Uterus (tissue), 2 donors: ENCODE data around the gene APCDD1.

Experiments
- CTCF ChIP-seq, 4 experiments: fragments of 200-600 bp in 2 of 4; fragments of 450-650 bp in 2 of 4; sonication (generic) in 2 of 4; IDR thresholded peaks; one replicate each; pipeline ENCODE4 v1.5.1; 2016 to 2019; ENCODE audit warnings: antibody characterized with exemption in 4 of 4, mild to moderate bottlenecking in 2 of 4, moderate library complexity in 1 of 4
- POLR2A ChIP-seq, 2 donors: fragments of 450-650 bp; IDR thresholded peaks; one replicate each; pipeline ENCODE4 v1.6.1; 2016; ENCODE audit warnings: antibody characterized with exemption in 2 of 2, mild to moderate bottlenecking in 1 of 2, moderate library complexity in 1 of 2

DNA sequence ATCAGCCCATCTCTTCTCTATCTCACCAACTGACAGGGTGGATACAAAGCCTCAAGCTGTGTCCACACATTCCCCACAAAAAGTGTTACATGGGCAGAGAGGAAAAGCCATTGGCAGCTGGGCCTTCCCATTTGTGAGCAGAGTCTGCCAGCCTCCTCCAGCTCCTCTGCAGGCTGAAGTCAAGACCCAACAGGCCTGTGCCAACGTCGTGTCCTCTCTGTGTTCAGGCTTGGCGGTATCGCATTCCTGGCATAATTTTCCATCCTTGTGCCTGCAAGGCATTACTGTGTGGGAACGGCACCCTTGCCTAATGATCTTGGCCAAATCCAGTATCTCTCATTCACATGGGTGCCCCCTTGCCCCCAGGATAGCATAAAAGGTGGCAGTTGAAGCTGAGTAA lies 41.5 kb upstream of the APCDD1 start:
- TF ChIP-seq CTCF (IDR thresholded peaks at IDR 0.05) (no peak), POLR2A (IDR thresholded peaks at IDR 0.05) (no peak)
